Tibial nerve (tissue), 4 donors: ENCODE measurements around the gene ZC3H7B. TPM values are rescaled to one million over a fixed set of nuclear protein-coding genes. Genes with fewer than 3 reads are reported as not detected.

Experiments
- DNase-seq, 2 donors: peaks; one replicate each; pipeline ENCODE4 v3.0.0-alpha.2; 2019; ENCODE audit warnings: low spot score in 2 of 2
- H3K27ac ChIP-seq, 4 donors: fragments of 200-600 bp; sonication (generic) in 3 of 4; one replicate each; pipeline ENCODE4 v1.5.1; 2017 to 2019; ENCODE audit warnings: mild to moderate bottlenecking in 1 of 4
- H3K27me3 ChIP-seq, 2 donors: fragments of 200-600 bp; sonication (generic) in 1 of 2; one replicate each; pipeline versions ENCODE4 v1.5.1 to v1.6.0; 2017 to 2019
- H3K36me3 ChIP-seq, 3 donors: fragments of 200-600 bp; sonication (generic); one replicate each; pipeline ENCODE4 v1.5.1; 2018 to 2019
- H3K4me1 ChIP-seq, 4 donors: fragments of 200-600 bp; sonication (generic) in 3 of 4; one replicate each; pipeline ENCODE4 v1.5.1; 2017 to 2019
- H3K4me3 ChIP-seq, 4 donors: fragments of 200-600 bp; sonication (generic) in 3 of 4; one replicate each; pipeline ENCODE4 v1.5.1; 2017 to 2019; ENCODE audit warnings: mild to moderate bottlenecking in 1 of 4, moderate library complexity in 1 of 4
- H3K9me3 ChIP-seq, 4 donors: fragments of 200-600 bp; sonication (generic) in 3 of 4; one replicate each; pipeline ENCODE4 v1.5.1; 2017 to 2019
- EP300 ChIP-seq, 2 donors: sonication (generic); formaldehyde crosslinking; IDR thresholded peaks; one replicate each; pipeline ENCODE4 v1.6.1; 2017; ENCODE audit warnings: antibody characterized with exemption in 2 of 2, mild to moderate bottlenecking in 1 of 2
- POLR2A ChIP-seq, 2 donors: fragments of 450-650 bp; IDR thresholded peaks; one replicate each; pipeline ENCODE4 v1.6.1; 2017; ENCODE audit warnings: antibody characterized with exemption in 2 of 2, mild to moderate bottlenecking in 2 of 2, moderate library complexity in 2 of 2
- WGBS, 2 donors: methylation state at CpG; one replicate each; pipeline ENCODE4 v1.1.5; 2018; 5-methylcytosine and 5-hydroxymethylcytosine counted together
- total RNA-seq, 4 donors: library from RNA; depleted of rRNA; stranded (reverse); fragments of >200 nt; gene quantifications; one replicate each; pipeline ENCODE4 v1.1.0, GENCODE V29; 2016
- TF ChIP-seq, protein P1 (sequence below), 5 experiments: fragments of 200-600 bp in 3 of 5; fragments of 450-650 bp in 2 of 5; sonication (generic) in 3 of 5; IDR thresholded peaks; one replicate each; pipeline ENCODE4 v1.5.1; 2016 to 2019; ENCODE audit warnings: antibody characterized with exemption in 5 of 5, mild to moderate bottlenecking in 3 of 5, moderate library complexity in 2 of 5

The ZC3H7B gene
- total RNA-seq, 4 donors from 2014 or later = 45.0 to 74.9 (median 57.9) TPM

DNA sequence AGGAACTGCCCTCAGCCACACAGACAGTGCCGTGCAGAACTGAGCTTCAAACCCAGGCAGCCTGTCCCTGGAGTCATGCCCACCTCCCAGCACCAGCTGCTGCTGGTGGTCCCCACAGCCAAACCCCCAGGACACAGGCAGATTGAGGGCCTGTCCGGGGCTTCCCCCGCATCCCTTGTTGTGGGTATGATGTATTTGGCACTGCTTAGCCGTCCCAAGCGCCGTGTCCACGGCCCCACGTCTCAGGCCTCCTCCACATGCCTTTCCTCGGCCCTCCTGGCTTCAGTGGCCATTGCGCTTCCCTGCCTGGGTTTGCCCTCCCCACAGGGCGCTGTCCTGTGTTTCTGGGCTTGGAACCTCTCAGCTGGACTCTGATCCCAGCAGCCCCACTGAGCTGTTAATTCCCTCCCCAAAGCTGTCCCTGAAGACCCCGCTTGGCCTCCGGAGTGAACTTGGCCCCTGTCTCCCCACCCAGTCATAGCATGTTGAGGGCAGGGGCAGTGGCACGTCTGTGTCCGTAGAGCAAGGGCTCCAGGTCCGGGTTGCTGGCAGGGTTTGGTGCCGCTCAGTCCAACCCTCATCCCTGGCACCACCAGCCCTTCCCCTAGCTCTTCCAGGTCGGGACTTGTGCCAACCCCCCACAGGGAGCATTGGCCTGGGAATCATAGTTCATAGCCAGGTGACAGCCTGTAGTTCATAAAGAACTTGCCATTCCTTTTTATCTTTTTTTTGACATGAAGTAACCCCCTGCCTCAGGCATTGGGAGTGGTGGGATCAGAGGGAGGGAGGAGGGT lies 45.9 kb downstream of the ZC3H7B start:
- no peaks in the 10 kb centered on the region for H3K27me3 ChIP-seq
- H3K9me3 ChIP-seq = no peaks in the 10 kb centered on the region
- DNase-seq = no peak
- 83 to 87% methylated on average over 18 of the region's 18 CpGs for WGBS, 2 donors
- peaks cover 0 to 10% (median 0%) of the 10 kb centered on the region in 4 donors for H3K4me1 ChIP-seq
- H3K36me3 ChIP-seq = peaks cover 3 to 100% (median 34%) of the 10 kb centered on the region in 3 donors
- no peak overlapping the region for H3K27ac ChIP-seq
- H3K4me3 ChIP-seq = no peak overlapping the region
- TF ChIP-seq EP300 (IDR thresholded peaks at IDR 0.05) = no peak

DNA sequence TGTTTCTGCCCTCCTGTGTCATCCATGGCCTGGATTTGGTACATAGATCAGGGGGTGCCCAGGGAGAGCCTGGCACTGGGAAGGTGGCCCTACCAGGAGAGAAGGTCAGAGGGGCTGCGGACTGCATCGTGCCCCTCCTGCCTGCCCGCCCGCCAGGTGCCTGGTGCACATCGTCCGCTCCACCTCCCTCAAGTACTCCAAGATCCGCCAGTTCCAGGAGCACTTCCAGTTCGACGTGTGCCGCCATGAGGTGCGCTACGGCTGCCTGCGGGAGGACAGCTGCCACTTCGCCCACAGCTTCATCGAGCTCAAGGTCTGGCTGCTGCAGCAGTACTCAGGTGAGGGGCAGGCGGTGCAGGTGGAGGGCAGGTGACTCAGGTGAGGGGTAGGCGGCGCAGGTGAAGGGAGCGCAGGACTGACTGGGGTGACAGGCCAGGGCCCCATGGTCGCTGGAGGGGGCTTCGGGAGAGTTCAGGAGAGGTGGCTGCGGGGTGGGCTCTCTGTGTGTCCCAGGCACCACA lies 47.7 kb downstream of the ZC3H7B start:
- no peak for DNase-seq
- Histone ChIP-seq H3K4me3 (no peak overlapping the region), H3K27me3 (no peaks in the 10 kb centered on the region), H3K36me3 (peaks cover 3 to 100% (median 45%) of the 10 kb centered on the region in 3 donors), H3K4me1 (peaks cover 0 to 10% (median 0%) of the 10 kb centered on the region in 4 donors), H3K27ac (no peak overlapping the region), H3K9me3 (no peaks in the 10 kb centered on the region)
- 94 to 97% methylated on average over 22 of the region's 22 CpGs for WGBS, 2 donors
- TF ChIP-seq, protein P1, sequence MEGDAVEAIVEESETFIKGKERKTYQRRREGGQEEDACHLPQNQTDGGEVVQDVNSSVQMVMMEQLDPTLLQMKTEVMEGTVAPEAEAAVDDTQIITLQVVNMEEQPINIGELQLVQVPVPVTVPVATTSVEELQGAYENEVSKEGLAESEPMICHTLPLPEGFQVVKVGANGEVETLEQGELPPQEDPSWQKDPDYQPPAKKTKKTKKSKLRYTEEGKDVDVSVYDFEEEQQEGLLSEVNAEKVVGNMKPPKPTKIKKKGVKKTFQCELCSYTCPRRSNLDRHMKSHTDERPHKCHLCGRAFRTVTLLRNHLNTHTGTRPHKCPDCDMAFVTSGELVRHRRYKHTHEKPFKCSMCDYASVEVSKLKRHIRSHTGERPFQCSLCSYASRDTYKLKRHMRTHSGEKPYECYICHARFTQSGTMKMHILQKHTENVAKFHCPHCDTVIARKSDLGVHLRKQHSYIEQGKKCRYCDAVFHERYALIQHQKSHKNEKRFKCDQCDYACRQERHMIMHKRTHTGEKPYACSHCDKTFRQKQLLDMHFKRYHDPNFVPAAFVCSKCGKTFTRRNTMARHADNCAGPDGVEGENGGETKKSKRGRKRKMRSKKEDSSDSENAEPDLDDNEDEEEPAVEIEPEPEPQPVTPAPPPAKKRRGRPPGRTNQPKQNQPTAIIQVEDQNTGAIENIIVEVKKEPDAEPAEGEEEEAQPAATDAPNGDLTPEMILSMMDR (IDR thresholded peaks at IDR 0.05) = no peak
- TF ChIP-seq EP300 (IDR thresholded peaks at IDR 0.05) (no peak), POLR2A (IDR thresholded peaks at IDR 0.05) (no peak)

DNA sequence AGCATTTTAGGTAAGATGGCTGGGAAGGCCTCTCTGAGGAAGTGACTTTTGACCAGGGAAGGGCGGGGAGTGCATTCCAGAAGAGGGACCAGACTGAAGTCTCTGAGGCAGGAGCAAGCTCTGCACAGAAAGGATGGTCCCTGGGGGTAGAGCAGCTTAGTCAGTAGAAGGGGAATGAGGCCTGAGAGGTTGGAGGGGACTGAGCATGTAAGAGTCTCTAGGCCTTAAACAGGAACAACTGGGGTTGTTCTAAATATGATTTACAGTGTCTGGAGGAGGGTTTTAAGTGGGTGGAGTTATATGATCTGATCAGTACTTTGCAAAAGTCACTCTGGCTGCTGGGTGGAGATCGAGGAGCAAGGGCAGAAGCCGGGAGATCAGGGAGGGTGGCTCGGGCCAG lies 48.8 kb downstream of the ZC3H7B start:
- 66 to 74% methylated on average over 4 of the region's 4 CpGs for WGBS, 2 donors
- Histone ChIP-seq H3K36me3 (peaks cover 3 to 100% (median 45%) of the 10 kb centered on the region in 3 donors), H3K4me1 (peaks cover 0 to 14% (median 0%) of the 10 kb centered on the region in 4 donors), H3K27me3 (no peaks in the 10 kb centered on the region), H3K9me3 (no peaks in the 10 kb centered on the region), H3K27ac (peak overlapping the region in 1 of 4 donors; percentile 26), H3K4me3 (no peak overlapping the region)
- no peak for DNase-seq
- TF ChIP-seq EP300 (IDR thresholded peaks at IDR 0.05) (no peak), POLR2A (IDR thresholded peaks at IDR 0.05) (no peak)
- TF ChIP-seq, protein P1 (IDR thresholded peaks at IDR 0.05) = no peak

DNA sequence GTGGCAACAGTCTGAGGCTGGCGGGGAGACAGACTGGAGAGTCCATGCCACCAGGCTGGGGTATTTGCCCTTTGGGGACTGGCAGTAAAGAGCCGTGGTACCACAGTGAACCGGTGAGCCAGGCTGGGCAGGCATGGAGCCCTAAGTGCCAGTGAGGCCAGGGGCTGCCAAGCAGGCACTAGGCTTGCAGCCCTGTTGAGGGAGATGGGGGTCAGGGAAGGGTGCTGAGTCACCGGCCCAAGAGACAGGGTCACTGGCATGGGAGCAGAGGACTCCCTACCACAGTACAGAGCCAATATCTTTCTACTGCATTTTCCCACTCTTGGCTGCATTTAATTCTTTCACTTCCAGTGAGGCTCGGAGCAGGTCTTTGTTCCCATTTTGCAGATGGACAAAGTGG lies 49.7 kb downstream of the ZC3H7B start:
- no peaks in the 10 kb centered on the region for H3K27me3 ChIP-seq
- DNase-seq = no peak
- peaks cover 0 to 100% (median 41%) of the 10 kb centered on the region in 3 donors for H3K36me3 ChIP-seq
- WGBS, 2 donors = 84% methylated on average over 5 of the region's 5 CpGs
- H3K9me3 ChIP-seq = no peaks in the 10 kb centered on the region
- H3K27ac ChIP-seq = peak overlapping the region in 1 of 4 donors; percentile 28
- H3K4me1 ChIP-seq = peaks cover 0 to 14% (median 0%) of the 10 kb centered on the region in 4 donors
- H3K4me3 ChIP-seq = no peak overlapping the region
- TF ChIP-seq POLR2A (IDR thresholded peaks at IDR 0.05) (no peak), EP300 (IDR thresholded peaks at IDR 0.05) (no peak)
- TF ChIP-seq, protein P1 (IDR thresholded peaks at IDR 0.05) = no peak

DNA sequence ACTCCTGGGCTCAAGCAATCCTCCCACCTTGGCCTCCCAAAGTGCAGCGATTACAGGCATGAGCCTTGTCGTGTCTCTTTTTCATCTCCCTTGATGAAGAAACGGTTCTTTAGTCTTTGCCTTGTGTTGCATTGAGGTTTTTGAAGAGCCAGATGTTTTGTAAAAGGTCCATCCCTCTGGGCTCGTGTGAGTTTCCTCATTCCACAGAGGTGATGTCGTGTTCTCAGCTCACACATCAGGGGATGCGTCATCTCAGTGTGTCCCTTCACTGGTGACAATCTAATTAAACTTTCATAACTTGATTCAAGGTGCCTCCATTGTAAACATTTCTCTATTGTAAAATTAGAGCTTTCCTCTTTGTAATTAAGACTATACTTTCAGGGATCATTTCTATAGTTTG lies 50.7 kb downstream of the ZC3H7B start:
- WGBS, 2 donors = 57 to 64% methylated on average over 6 of the region's 6 CpGs
- H3K36me3 ChIP-seq = peaks cover 0 to 100% (median 40%) of the 10 kb centered on the region in 3 donors
- peaks cover 0 to 14% (median 0%) of the 10 kb centered on the region in 4 donors for H3K4me1 ChIP-seq

More for the DNA sequence above, 50.7 kb downstream of the ZC3H7B start:
- no peaks in the 10 kb centered on the region for H3K9me3 ChIP-seq
- H3K27ac ChIP-seq = peak overlapping the region in 1 of 4 donors; percentile 65
- TF ChIP-seq POLR2A (IDR thresholded peaks at IDR 0.05) (no peak), EP300 (IDR thresholded peaks at IDR 0.05) (peak in 1 of 2 donors; percentile 23)
- TF ChIP-seq, protein P1 (IDR thresholded peaks at IDR 0.05) = no peak
- H3K27me3 ChIP-seq = no peaks in the 10 kb centered on the region
- H3K4me3 ChIP-seq = no peak overlapping the region
- no peak for DNase-seq
